HG03135 (cell line): ENCODE data around the gene FAM131C.
"Not testable (repeated sequence)": the region's sequence is repeated elsewhere in the genome, so short reads cannot be mapped to it uniquely, and the experiment has no call there.

ENCODE experiments used
- ATAC-seq: cut with Tn5 transposase; IDR thresholded peaks from one replicate; pipeline ENCODE4 v1.9.1; 2021; ENCODE audit warnings: mild to moderate bottlenecking, moderate library complexity; ENCODE audit not compliant: unreplicated experiment

FAM131C gene

GRCh38 chr1:16077406-16078245 is 4.2 kb upstream of the FAM131C start:
- no peak for ATAC-seq

DNA sequence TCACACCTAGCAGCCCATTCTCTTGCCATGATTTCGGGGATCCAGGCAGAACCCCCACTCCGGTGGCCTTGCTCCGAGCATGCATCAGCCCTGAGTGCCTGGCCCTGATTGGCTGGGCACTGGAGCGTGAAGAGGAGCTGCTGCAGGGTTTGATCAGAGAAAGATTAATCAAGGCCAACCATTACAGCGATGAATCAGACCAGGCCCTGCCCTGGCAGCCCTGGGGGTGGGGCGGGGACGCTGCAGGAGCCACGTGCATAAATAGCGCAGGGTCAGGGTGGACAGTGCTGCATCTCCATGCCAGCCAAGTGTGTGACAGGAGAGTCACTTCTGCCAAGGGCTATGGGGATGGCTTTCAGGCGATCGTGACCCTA is 3.4 kb upstream of the FAM131C start:
- no peak for ATAC-seq

- no peak for ATAC-seq
Observed at GRCh38 chr1:16076031-16076864, 2.8 kb upstream of the FAM131C start.

GRCh38 chr1:16075337-16076030 is 2.0 kb upstream of the FAM131C start:
- no peak for ATAC-seq

DNA sequence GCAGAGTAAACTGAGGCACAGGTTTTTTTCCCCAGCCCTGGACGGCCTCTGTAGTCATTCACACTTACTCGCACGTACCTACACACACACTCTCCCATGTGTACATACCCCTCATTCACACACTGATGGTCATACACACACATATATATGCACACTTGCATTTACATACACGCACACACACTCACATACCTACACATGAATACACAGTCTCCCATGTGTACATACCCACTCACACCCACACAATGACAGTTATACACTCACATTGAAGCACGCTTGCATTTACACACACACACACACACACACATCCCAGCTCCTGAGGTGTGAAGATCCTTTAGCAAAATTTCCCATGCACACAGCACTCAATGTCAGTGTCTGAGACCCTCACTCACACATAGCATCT is 766 bp upstream of the FAM131C start:
- ATAC-seq: no peak

DNA sequence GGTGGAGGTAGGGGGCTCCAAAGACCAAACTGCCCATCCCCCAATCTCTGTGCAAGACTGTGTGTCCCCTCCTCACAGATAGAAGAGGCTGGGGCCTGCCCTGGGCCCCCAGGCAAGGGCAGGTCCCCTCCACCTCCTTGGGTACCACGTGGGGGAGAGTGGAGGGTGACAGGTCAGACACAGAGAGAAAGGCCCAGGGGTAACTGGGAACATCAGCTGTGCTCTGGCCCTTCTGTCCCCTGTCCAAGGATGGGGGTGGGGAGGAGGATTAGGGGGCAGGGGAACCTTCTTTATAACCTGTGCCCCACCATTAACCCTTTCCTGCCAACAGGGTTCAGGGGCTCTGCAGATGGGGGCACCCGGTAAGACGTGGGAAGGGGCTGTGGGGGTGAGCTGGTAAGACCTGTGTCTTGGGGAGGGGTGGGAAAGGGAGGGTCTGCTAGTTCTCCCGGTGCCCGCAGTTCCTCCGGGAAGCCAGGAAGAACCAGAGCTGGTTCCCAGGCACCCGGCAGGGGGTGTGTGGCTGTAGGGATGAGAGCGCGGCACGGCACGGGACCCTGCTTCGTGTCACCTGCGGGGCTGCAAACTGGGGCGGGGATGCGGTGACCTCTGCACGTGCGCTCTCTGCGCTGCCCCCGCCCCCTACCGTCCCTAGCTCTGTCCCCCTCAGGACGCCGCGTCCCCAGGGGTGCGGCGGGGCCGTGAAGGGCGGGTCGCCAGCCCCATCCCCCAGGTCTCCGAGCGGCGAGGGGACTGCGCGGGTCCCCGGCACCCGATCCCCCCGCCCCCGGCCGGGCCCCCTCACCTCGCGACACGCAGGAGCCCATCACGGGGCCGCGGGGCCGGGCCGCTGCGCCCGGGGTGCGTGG is 601 bp downstream of the FAM131C start:
- ATAC-seq: no peak

GRCh38 chr1:16072095-16072494 is 1.4 kb downstream of the FAM131C start:
- no peak for ATAC-seq

DNA sequence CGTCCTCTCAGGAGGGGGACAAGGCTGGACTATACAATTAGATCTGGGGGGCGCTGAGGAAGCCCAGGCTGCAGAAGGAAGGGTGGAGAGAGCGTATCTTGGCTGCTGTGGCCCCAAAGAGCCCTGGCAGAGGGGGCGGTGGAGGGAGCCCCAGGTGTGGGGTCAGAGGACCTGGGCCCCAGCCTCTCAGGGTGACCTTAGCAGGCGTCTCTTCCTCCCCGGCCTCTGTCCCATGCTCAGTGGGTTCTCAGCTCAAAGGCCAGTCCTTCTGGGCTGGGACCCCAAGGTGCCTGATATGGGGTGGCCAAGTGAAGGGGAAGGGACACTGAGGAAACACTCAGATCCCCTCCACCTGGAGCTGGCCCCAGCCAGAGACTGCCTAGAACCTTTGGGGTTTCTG is 1.8 kb downstream of the FAM131C start:
- no peak for ATAC-seq

DNA sequence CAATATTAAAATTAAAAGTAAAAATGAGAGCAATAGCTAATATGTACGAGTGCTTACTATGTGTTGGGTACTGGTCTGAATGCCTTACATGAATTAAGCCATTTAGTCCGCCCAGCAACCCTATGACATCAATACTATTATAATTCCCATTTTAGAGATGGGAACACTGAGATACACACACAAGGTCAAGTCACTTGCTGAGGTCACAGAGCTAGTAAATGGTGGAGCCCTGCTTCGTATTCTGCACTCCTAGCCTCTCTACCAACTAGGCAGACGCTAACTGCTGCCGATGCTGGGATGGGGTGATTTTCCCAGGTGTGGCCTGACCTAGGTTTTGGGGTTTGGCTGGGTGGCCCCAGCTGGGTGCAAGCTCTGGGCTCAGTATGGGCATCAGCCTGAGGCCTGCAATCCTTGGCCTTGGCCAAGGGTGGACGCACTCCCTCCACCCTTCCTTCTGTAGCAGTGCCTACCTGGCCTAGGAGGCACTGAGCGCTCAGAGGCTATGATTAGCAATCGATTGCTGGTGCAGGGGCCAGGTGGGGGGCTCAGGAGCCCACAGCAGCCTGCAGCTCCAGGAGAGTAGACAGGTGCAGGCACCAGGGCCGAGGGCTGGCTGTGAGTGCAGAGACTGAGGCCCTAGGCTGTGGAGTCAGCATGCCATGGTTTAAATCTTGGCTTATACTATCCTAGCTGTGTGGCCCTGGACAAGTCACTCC is 2.7 kb downstream of the FAM131C start:
- no peak for ATAC-seq

- no peak for ATAC-seq
Observed at GRCh38 chr1:16068356-16069270, 4.8 kb downstream of the FAM131C start.

DNA sequence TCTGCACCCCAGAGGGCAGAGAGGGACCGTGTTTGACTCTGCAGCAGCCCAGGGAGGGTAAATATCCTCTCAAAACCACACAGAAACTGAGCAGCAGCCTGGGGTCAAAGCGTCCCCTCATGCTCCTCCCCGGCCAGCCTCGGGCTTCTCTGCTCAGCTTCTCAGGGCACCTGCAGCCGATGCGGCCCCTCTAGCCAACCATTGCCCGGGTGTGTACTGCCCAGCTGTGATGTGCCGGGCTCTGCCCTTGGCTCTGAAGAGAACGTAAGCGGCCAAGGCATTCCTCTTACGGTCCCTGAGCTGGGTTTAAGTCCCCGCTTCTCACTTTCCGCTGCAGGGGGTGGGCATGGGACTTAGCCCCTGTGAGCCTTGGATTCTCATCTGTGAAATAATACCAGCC is 5.5 kb downstream of the FAM131C start:
- ATAC-seq: no peak

- no peak for ATAC-seq
Observed at GRCh38 chr1:16067127-16067768, 6.2 kb downstream of the FAM131C start.

GRCh38 chr1:16066245-16066644 is 7.2 kb downstream of the FAM131C start:
- no peak for ATAC-seq

GRCh38 chr1:16065269-16065576 is 8.2 kb downstream of the FAM131C start:
- no peak for ATAC-seq

- ATAC-seq: no peak
Observed at GRCh38 chr1:16064536-16065268, 8.7 kb downstream of the FAM131C start.

DNA sequence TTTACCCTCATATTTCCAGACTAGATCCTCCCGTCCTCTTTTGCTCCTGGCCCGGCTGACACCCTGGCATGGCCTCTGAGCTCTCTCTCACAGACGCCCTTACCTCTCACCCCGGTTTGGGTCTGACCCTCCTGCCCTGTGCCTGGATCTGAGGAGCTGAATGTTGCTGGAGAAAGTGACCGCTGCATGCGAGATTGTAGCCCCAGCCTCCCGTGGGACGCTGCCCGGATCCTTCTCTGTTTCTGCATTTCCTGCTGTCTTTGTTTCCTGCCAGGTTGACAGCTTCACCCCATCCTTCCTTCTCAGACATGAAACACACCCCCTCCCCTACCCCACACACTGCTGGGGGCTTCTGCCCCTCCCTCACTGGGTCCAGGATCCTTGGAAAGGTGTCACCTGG is 9.5 kb downstream of the FAM131C start:
- no peak for ATAC-seq

DNA sequence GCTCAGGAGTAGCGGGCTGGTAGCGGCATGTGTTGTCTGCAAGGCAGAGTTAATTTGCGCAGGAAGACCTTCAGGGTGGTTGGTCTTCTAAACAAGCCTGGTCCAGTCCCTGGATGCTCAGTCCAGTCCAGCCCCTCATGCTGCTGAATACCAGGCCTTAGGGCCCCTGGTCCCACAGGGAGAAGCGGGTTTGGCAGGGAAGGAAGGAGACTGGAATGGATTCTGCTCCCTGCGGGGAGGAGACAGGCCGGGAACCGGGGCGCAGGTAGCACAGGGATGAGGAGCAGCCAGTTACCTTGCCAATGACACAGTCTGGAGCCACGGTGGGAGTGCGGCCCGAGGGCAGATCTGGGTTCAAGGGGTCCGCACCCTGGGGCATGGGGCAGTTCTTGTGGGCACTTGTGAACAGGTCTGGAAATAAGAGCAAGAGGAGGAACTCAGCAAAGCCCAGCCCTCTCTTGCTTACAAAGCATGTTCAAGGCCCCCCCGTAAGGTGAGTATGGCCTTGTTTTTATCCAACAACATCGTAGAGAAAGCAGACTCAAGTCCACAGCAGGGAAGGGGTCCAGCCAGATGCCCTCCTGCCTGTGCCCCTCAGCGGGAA is 10.1 kb downstream of the FAM131C start:
- ATAC-seq: no peak

GRCh38 chr1:16062687-16063075 is 10.8 kb downstream of the FAM131C start:
- not testable (repeated sequence) for ATAC-seq
